Mucosa of rectum (tissue), 2 donors: ENCODE results near the gene ZC3H12A.
A peak's percentile ranks its signal among the peaks of the same experiment; 100 is the strongest.
"Not testable (repeated sequence)": the region's sequence is repeated elsewhere in the genome, so short reads cannot be mapped to it uniquely, and the experiment has no call there.

ENCODE experiments used
- H3K27ac ChIP-seq, 2 donors: one replicate each; pipeline ENCODE4 v1.7.0; 2013; ENCODE audit warnings: inconsistent platforms in 2 of 2, low read depth in 2 of 2, low read length in 2 of 2
- H3K27me3 ChIP-seq, 2 donors: one replicate each; pipeline ENCODE4 v1.7.0; 2013; ENCODE audit warnings: low read length in 2 of 2; ENCODE audit not compliant: control insufficient read depth in 2 of 2, insufficient read depth in 2 of 2
- H3K36me3 ChIP-seq, 2 donors: one replicate each; pipeline ENCODE4 v1.7.0; 2013; ENCODE audit warnings: low read length in 2 of 2; ENCODE audit not compliant: control insufficient read depth in 2 of 2, insufficient read depth in 2 of 2
- H3K4me1 ChIP-seq, 2 donors: one replicate each; pipeline ENCODE4 v1.7.0; 2013; ENCODE audit warnings: low read length in 2 of 2, mild to moderate bottlenecking in 1 of 2; ENCODE audit not compliant: control insufficient read depth in 2 of 2, insufficient read depth in 2 of 2
- H3K4me3 ChIP-seq, 2 donors: one replicate each; pipeline ENCODE4 v1.7.0; 2013; ENCODE audit warnings: low read length in 2 of 2
- H3K9ac ChIP-seq, 2 donors: one replicate each; pipeline ENCODE4 v1.7.0; 2013; ENCODE audit warnings: low read length in 2 of 2, low read depth in 1 of 2, mild to moderate bottlenecking in 1 of 2
- H3K9me3 ChIP-seq, 2 donors: one replicate each; pipeline ENCODE4 v1.7.0; 2013; ENCODE audit warnings: low read length in 2 of 2; ENCODE audit not compliant: control insufficient read depth in 2 of 2
- donor health status: healthy.
- donor health status: Normal muscosa, but diverticular disease.

The ZC3H12A gene

GRCh38 chr1:37515185-37516034 lies 41.0 kb downstream of the ZC3H12A start:
- peak overlapping the region; percentile 95 to 96 for H3K27ac ChIP-seq
- H3K36me3 ChIP-seq, result peaks cover 0 to 7% of the 10 kb centered on the region in 2 donors
- no peaks in the 10 kb centered on the region for H3K27me3 ChIP-seq
- H3K9ac ChIP-seq, result peak overlapping the region; percentile 93 to 94
- H3K4me1 ChIP-seq, result peaks cover 5 to 16% of the 10 kb centered on the region in 2 donors
- no peaks in the 10 kb centered on the region for H3K9me3 ChIP-seq
- H3K4me3 ChIP-seq, result peak overlapping the region; percentile 93 to 94

GRCh38 chr1:37517569-37517968 lies 43.2 kb downstream of the ZC3H12A start:
- H3K9ac ChIP-seq, result no peak overlapping the region
- H3K27me3 ChIP-seq, result no peaks in the 10 kb centered on the region
- H3K36me3 ChIP-seq, result peaks cover 0 to under 1% of the 10 kb centered on the region in 2 donors
- H3K4me3 ChIP-seq, result no peak overlapping the region
- H3K27ac ChIP-seq, result no peak overlapping the region
- H3K4me1 ChIP-seq, result peaks cover 5 to 16% of the 10 kb centered on the region in 2 donors
- no peaks in the 10 kb centered on the region for H3K9me3 ChIP-seq

GRCh38 chr1:37518241-37518640 lies 43.9 kb downstream of the ZC3H12A start:
- H3K4me3 ChIP-seq, H3K27ac ChIP-seq, H3K9me3 ChIP-seq, H3K9ac ChIP-seq, H3K36me3 ChIP-seq, H3K27me3 ChIP-seq: not testable (repeated sequence)
- H3K4me1 ChIP-seq, result peaks cover 5 to 14% of the 10 kb centered on the region in 2 donors

- not testable (repeated sequence) for H3K27me3 ChIP-seq, H3K27ac ChIP-seq
- H3K4me3 ChIP-seq, result peak overlapping the region in 1 of 2 donors; percentile 20
Observed at GRCh38 chr1:37518929-37519328, 44.5 kb downstream of the ZC3H12A start.

GRCh38 chr1:37519613-37520012 lies 45.2 kb downstream of the ZC3H12A start:
- Histone ChIP-seq H3K9me3 (no peaks in the 10 kb centered on the region), H3K4me1 (peaks cover 0 to 7% of the 10 kb centered on the region in 2 donors), H3K9ac (no peak overlapping the region), H3K36me3 (no peaks in the 10 kb centered on the region), H3K4me3 (no peak overlapping the region), H3K27ac (no peak overlapping the region), H3K27me3 (no peaks in the 10 kb centered on the region)

More at GRCh38 chr1:37518929-37519328, 44.5 kb downstream of the ZC3H12A start:
- H3K36me3 ChIP-seq, H3K9me3 ChIP-seq, H3K9ac ChIP-seq, H3K4me1 ChIP-seq: not testable (repeated sequence)

- H3K27ac ChIP-seq, H3K27me3 ChIP-seq, H3K4me3 ChIP-seq, H3K9me3 ChIP-seq, H3K4me1 ChIP-seq, H3K36me3 ChIP-seq, H3K9ac ChIP-seq: not testable (repeated sequence)
Observed at GRCh38 chr1:37529888-37530287, 55.5 kb downstream of the ZC3H12A start.

- peaks cover 11 to 15% of the 10 kb centered on the region in 2 donors for H3K36me3 ChIP-seq
- not testable (repeated sequence) for H3K9me3 ChIP-seq, H3K27ac ChIP-seq, H3K27me3 ChIP-seq, H3K9ac ChIP-seq, H3K4me3 ChIP-seq, H3K4me1 ChIP-seq
Observed at GRCh38 chr1:37532418-37533156, 58.2 kb downstream of the ZC3H12A start.

- H3K27ac ChIP-seq, result no peak overlapping the region
- H3K4me3 ChIP-seq, result no peak overlapping the region
- H3K9ac ChIP-seq, result no peak overlapping the region
- peaks cover 16 to 19% of the 10 kb centered on the region in 2 donors for H3K36me3 ChIP-seq
- no peaks in the 10 kb centered on the region for H3K9me3 ChIP-seq
- H3K27me3 ChIP-seq, result no peaks in the 10 kb centered on the region
- peaks cover 0 to 3% of the 10 kb centered on the region in 2 donors for H3K4me1 ChIP-seq
Observed at GRCh38 chr1:37533317-37534093, 59.1 kb downstream of the ZC3H12A start.
